IPS-NIHi7 (cell line): Measurements from ENCODE around the gene ZNF24.
A peak's percentile ranks its signal among the peaks of the same experiment; 100 is the strongest.

ENCODE experiments used
- DNase-seq: peaks from one replicate; pipeline ENCODE4 v3.0.0; 2012; ENCODE audit warnings: mixed read lengths; ENCODE audit errors: extremely low spot score

ZNF24 gene

DNA sequence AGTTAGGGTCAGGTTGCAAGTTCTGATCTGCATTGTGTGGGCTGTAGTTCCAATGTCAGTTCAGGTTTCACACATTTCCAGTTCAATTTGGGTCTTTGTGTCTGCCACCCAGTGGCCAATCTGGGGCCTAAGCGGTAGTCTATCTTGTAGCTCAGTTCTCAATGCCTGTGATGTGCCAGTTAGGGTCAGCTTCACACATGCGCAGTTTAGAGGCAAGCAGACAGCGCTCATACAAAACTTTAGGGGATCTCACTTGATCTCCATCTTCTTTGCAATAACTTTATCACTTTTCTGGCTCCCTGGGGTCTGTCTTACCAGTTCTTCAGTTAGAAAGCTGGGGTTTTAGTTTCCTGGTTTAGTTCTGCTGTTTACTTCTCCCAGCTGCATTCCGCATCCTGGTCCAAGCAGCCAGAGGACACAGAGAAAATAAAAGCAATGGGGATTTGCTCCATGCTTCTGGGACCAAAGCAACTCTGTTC lies 11.0 kb upstream of the ZNF24 start:
- peak; percentile 85 for DNase-seq

- DNase-seq: no peak
Observed at GRCh38 chr18:35352778-35353177, 8.6 kb upstream of the ZNF24 start.

DNA sequence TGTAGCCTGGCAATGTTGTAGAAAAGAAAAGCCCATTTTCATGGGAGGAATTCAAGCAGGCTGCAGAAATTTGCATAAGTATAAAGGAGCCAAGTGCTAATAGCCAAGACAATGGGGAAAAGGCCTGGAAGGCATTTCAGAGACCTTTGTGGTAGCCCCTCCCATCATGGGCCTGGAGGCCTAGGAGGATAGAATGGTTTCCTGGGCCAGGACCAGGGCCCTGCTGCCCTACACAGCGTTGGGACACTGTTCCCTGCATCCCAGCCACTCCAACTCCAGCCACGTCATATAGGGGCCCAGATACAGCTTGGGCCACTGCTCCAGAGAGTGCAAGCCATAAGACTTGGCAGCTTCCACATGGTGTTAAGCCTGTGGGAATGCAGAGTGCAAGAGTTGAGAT lies 8.1 kb upstream of the ZNF24 start:
- DNase-seq: no peak

GRCh38 chr18:35348001-35348400 lies 3.8 kb upstream of the ZNF24 start:
- no peak for DNase-seq

- DNase-seq: no peak
Observed at GRCh38 chr18:35345950-35346349, 1.7 kb upstream of the ZNF24 start.

DNA sequence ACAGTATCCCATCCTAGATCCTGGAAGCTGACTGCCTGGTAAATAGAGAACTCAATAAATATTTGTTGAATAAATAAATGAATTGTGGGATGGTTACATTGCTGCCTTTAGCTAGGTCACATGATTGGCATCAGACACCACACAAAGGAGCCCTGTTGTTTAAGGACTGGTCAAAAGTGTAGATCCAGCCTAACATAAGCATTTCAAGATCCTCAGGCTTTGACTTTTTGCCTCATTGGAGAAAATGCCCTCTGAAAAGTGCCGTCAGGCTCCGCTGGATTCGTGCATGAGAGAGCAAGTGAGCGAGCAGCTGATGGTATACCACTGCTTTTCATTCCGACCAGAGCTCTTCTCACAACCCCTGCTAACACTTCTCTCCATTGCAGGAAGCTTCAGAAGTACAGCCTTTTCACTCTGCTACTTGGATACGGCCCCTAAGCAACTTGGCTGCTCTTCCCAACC lies 1.3 kb upstream of the ZNF24 start:
- peak; percentile 22 for DNase-seq

DNA sequence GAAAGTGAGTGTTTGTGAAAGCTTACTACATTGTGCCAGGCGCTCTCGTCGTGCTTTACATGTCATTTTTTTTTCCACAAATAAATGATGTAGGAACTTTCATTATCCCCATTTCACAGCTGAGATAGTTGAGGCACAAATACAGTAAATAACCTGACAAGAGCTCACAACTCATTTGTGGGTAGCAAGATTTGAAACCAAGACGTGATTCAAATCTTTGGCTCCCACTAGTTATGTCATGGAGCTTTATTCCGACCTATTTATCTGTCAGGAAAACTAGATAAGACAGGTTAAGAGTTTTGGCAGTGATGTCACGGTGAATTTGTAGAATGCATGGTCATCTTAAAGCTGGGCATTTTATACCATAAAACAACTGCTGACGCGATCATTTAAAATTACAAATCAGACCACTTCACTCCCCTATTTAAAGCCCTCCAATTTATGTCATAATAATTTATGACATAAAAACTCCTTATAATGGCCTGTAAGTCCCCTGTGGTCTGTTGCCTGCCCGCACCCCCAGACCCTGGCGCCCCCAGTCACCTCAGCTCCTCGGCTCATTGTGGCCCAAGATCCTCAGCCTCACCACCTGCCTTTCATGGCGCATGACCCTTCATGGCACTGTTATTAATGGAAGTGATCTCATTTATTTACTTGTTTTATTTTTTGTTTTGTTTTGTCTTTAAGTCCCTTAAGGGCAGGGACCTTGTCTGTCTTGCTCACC lies 678 bp upstream of the ZNF24 start:
- no peak for DNase-seq

DNA sequence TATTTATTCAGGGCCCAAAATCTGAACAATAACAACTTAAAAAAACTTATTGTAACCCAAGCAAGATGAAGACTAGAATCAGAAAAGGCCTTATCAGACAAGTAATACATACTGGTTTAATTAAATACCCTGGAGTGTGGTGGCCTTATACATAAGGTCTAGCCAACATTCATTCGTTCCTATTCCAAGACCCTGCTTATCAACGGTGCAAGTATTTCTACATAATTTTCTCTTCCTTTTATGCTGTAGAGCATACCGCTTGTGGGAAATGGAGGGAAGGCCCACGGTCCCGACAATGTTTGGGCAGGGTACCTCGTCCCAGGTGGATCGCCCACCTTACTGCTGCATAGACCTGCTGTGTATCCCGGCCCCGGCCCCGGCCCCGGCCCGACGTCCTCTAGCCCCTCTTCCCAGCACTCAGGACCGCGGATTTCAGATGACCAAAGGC lies 708 bp downstream of the ZNF24 start:
- DNase-seq: no peak

DNA sequence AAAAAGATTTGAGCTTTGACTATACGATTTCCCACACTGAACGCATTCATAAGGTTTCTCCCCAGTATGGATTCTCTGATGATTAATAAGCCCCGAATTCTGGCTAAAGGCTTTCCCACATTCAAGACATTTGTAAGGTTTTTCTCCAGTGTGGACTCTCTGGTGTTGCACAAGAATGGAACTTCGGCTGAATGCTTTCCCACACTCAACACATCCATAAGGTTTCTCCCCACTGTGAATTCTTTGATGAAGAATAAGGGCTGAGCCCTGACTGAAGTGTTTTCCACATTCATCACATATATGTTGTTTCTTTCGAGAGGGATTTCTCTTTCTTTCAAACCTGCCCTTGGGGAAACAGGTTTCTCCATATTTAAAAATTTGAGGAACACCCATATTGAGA lies 6.9 kb downstream of the ZNF24 start:
- no peak for DNase-seq

GRCh38 chr18:35335866-35336265 lies 8.4 kb downstream of the ZNF24 start:
- DNase-seq: no peak

GRCh38 chr18:35334821-35335220 lies 9.4 kb downstream of the ZNF24 start:
- no peak for DNase-seq

DNA sequence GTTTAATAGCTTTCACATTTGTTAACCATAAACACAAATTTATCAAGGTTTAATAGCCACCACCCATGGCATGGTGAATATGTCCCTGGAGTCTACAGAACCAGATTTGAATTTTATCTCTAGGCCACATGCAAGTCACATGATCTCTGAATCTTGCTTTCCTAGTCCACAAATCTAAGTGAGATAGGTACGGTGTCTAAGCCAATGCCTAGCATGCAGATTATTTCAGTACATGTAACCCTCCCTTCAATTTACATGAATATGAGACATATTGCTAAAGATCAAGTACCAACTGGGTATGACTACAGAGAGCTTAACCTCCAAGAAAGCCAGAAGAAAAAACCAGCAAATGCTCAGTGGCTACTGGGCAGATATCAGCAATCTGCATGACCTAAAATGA lies 10.0 kb downstream of the ZNF24 start:
- no peak for DNase-seq

- DNase-seq: no peak
Observed at GRCh38 chr18:35331367-35332087, 12.7 kb downstream of the ZNF24 start.

GRCh38 chr18:35328868-35329267 lies 15.4 kb downstream of the ZNF24 start:
- no peak for DNase-seq

DNA sequence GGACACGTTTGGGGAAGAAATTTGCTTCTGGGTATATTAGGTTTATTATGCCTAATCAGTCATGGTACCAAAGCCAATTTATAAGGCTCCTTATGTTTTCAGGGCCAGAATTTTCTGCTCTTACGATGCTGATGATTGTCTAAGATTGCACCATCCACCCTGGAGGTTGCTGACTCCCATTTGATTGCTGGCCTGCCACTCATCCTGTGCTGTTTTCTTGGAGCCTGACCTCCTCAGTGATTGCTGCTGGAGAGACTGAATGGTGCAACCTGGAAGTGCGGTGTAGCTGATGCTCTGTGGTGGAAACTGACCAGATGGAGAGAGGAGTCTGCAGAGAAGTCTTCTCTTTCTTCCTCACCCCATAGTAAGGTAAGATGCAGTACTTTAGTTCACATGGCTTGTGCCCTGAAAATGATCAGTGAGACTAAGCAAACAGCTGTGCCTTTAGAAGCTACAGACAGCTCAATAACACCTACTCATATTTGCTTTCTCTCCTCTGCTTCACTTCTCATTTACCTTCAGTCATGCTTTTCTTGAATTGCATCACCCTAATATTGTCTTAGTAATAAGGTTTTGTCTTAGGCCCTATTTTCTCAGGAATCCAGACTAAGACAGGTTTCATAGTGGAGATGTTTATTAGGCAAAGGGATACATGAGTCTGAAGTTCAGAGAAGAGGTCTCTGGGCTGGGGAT lies 17.4 kb downstream of the ZNF24 start:
- no peak for DNase-seq

GRCh38 chr18:35324926-35325655 lies 19.1 kb downstream of the ZNF24 start:
- peak; percentile 45 for DNase-seq

DNA sequence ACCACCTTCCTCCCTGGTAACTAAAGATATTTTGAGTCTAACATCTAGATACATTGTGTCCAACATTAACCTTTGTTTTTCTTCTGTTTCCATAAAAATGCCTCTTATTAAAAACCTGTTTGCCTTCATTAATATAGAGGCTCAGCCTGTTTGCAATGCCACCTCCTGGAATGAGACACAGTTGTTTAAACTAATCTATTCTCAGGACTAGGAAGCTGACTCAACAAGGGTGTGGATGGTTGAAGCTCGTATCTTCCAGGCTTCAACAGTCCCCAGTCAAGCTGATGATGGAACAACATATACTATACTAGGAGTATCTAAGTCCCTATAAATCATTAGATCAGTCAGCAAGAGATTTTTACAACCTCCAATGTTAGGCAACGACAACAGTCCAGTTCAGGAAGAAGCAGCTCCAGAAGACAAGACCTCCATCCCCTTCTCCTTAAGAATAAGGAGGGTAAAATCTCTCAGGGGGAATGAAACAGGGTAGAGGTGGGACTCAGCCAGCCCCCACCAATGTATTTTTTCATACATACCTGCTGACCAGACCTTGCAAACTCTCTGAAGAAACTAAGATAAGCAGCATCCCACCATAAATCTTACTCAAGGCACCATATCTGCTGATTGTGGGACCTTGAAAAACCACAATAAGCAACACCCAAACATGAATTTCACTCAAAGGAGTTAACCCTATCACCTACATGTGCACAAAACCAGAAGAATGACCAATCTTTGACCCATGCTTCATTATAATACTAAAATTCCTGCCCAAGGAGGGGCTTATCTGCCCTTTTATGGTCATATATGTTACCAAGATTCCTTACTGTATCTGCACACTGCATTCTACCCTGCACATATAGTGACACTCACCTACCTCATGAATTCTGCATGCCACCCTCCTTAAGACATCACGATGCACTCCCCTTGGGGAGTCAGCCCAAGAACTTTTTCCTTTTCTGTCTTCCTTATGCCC lies 21.4 kb downstream of the ZNF24 start:
- DNase-seq: no peak

- no peak for DNase-seq
Observed at GRCh38 chr18:35311496-35311895, 32.7 kb downstream of the ZNF24 start.

GRCh38 chr18:35306588-35307250 lies 37.5 kb downstream of the ZNF24 start:
- DNase-seq: no peak

DNA sequence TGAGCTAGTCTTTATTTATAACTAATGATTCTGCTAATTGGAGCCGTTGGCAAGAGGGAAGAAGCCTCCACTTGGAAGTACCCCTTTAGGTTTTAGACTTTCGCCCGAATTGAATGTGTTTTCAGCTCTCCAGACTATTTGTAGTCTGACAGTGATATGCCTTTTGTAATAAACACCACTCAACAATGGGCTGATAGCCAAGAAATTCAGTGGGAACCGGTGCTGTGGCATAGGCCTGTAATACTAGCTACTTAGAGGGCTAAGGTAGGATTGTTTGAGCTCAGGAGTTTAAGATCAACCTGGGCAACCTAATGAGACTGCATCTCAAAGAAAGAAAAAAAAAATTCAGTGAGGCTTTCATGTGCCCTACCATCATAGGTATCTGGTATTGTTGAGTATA lies 40.6 kb downstream of the ZNF24 start:
- DNase-seq: no peak
